WI38 (cell line): ENCODE results near the gene MED14.
"Not testable (repeated sequence)": the region's sequence is repeated elsewhere in the genome, so short reads cannot be mapped to it uniquely, and the experiment has no call there.

Experiments used
- H3K4me3 ChIP-seq: 2 replicates; pipeline ENCODE4 v1.5.1; 2011; ENCODE audit warnings: low read depth, mild to moderate bottlenecking, control low read depth, low read length
- TF ChIP-seq, protein P1 (sequence below): IDR thresholded peaks from 2 replicates; pipeline ENCODE4 v1.5.1; 2012; ENCODE audit warnings: low read depth, mild to moderate bottlenecking, control low read depth, low read length

Gene MED14

DNA sequence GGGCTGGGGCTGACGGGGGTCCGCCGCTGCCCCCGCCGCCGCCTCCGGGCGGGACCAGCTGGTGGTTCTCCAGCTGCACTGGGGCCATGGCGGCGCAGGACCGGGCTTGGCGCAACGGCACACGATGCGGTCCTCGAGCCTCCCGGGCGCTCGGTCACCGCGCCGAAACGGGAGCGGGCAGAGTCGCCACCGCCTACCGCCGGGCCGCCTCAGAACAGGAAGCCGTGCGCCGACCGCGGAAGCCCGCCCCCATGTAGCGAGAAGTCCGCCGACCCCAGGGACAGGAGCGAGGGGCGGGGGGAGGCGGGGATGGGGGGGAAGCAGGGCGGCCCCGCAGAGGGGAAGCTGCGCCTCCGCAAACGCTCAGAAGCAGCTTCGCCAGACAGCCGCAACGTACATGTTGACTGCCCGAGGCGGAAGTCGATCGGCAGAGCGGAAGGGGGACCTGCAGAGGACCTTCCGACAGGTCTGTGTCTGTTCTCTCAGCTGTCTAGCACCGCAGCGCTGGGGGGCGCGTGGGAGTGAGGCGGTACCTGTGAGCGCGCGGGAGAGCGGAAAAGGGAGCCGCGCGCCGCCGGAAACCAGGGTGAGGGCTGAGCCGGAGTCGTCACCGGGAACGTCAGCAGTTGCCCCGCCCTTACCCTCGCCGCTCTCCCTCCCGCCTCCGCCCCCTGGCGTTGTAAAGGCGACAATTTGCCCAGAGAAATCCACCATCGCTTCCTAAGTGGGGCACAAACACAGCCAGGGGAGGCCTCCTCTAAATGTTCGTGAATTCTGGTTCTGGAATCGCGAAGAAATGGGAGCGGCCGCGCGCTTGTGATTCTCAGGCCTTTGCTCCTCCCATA, at the start of gene MED14:
TSS of gene MED14 (minus strand) at position 218 of the 845 bp plus-strand sequence. CDS start at position 88, 130 bp downstream.
- H3K4me3 ChIP-seq = peak within 1 kb of the TSS; percentile 73
- TF ChIP-seq, protein P1, sequence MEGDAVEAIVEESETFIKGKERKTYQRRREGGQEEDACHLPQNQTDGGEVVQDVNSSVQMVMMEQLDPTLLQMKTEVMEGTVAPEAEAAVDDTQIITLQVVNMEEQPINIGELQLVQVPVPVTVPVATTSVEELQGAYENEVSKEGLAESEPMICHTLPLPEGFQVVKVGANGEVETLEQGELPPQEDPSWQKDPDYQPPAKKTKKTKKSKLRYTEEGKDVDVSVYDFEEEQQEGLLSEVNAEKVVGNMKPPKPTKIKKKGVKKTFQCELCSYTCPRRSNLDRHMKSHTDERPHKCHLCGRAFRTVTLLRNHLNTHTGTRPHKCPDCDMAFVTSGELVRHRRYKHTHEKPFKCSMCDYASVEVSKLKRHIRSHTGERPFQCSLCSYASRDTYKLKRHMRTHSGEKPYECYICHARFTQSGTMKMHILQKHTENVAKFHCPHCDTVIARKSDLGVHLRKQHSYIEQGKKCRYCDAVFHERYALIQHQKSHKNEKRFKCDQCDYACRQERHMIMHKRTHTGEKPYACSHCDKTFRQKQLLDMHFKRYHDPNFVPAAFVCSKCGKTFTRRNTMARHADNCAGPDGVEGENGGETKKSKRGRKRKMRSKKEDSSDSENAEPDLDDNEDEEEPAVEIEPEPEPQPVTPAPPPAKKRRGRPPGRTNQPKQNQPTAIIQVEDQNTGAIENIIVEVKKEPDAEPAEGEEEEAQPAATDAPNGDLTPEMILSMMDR = peak; percentile 48

DNA sequence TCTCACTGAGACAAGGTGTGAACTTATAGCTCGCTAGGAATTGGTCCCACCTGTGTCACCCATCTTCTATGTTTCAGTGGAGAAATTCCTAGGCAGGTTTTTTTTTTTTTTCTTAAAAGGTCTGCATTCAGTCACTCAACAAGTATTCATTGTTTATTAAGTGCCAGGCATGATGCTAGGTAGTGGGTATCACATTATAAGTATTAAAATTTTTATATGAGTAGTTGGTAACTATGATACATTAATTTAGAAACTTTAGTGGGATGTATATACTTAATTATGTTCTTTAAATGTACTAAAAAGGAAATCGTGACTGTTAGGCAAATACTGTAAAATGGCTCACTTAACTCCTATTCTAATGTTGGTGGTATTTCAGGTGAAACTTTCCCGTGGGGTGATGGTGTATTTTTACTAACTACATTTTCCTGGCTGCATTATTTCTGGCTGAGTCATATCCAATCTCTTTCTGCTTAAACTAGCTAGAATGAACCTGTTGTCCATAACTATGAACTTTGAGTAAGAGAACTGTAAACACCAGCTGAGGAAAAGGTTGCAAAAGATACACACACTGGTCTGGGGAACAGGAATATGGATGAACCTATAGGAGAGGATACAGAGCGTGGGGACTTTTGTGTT, 49.3 kb upstream of the MED14 start:
- H3K4me3 ChIP-seq = no peak overlapping the region
- TF ChIP-seq, protein P1 = no peak

DNA sequence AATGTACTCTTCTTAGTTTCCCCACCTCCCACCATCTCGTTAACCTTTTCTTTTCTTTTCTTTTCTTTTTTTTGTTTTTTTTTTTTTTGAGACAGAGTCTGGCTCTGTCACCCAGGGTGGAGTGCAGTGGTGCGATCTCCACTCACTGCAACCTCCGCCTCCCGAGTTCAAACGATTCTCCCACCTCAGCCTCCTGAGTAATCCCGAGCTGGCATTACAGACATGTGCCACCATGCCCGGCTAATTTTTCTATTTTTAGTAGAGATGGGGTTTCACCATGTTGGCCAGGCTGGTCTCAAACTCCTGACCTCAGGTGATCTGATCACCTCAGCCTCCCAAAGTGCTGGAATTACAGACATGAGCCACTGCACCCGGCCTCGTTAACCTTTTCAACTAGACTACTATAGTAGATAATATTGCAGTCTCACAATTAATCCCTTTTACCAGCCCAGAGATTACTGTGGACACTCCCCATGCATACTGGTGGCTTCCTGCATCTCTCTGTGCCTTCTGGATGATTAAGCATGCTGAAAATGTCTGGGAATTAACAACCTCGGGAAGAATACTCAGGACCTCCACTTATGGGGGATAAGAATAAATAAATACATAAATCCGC, 47.4 kb upstream of the MED14 start:
- H3K4me3 ChIP-seq = not testable (repeated sequence)

DNA sequence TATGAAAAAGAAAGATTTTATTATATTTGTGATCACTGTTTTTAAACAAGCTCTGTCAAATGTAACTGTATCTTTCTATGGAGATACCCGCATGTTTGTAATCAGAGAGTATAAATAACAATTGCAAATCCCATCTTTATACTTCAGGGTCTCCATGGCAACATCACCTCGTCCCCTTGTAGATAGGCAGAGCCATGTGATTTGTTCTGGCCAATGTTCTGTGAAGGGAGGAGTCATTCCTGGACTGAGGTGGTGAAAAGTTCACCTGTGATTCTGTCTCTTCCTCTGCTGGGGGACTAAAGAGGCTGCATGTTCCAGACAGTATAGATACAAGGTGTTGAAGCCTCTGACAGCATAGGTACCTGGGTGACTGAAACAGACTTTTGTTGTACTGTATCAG, 45.6 kb upstream of the MED14 start:
- no peak overlapping the region for H3K4me3 ChIP-seq
- TF ChIP-seq, protein P1 = no peak

DNA sequence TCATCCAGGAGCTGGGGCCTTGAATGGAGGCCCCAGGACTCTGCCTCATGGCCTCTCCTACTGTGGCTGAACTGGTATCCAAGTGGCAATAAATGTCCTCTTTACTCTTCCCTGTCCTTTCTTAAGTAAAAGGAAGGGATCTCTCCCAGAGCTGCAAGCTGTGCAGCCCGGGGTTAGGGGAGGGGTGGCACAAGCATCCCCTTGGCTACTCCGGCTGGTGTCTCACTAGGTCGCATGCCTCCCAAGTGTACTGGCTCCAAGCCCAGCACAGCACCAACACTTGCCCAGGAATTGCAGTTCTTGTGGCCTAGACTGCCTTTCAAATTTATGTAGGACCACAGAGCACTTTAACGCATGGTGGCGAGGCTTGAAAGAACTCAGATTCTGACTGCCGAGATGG, 44.7 kb upstream of the MED14 start:
- TF ChIP-seq, protein P1 = no peak

DNA sequence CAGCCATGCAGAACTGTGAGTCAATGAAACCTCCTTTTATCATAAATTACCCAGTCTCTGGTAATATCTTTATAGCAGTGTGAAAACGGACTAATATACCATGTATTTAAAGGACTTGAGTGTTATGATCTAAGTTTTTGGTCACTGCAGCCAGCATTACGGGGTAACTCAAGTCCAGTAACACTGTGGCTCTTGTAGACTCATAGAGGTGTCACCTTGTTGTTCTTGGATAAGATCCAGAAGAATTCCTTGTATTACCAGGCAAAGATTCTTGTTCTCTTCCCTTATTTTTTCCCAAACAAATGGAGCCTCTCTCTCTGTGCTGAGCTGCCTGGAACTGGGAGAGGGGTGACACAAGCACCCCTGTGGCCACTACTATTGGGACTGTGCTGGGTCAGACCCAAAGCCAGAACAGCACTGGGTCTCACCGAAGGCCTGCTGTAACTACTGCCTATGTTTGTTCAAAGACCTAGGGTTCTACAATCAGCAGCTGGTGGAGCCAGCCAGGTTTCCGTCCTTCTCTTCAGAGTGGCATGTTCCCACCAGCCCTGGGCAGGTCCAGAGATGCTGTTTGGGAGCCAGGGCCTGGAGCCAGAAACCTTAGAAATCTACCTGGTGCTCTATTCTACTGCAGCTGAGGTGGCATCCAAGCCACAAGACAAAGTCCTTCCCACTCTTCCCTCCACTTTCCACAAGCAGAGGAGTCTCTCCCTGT, 43.7 kb upstream of the MED14 start:
- H3K4me3 ChIP-seq = no peak overlapping the region
- TF ChIP-seq, protein P1 = no peak

More for the DNA sequence above, 44.7 kb upstream of the MED14 start:
- H3K4me3 ChIP-seq = no peak overlapping the region

DNA sequence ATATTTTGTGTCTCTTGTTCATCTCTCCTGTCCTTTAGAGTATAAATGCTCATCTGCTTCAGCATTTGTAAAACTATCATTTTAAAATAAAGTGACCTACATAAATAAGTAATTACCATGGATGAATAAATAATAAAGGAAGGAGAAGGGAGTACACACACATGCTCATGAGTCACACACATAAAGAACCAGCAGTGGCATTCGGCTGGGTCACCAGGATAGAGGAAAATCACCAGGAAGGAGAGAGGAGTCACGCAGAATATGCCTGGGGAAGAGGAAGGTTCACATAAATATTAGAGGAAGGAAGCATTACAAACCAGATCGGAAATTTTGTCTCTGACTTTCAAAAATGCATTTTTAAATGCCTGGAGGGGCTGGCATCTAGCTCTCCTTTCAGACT, 38.5 kb upstream of the MED14 start:
- TF ChIP-seq, protein P1 = no peak
- no peak overlapping the region for H3K4me3 ChIP-seq
